Measurements from ENCODE around the gene SLC6A14.

Gene SLC6A14, protein sequence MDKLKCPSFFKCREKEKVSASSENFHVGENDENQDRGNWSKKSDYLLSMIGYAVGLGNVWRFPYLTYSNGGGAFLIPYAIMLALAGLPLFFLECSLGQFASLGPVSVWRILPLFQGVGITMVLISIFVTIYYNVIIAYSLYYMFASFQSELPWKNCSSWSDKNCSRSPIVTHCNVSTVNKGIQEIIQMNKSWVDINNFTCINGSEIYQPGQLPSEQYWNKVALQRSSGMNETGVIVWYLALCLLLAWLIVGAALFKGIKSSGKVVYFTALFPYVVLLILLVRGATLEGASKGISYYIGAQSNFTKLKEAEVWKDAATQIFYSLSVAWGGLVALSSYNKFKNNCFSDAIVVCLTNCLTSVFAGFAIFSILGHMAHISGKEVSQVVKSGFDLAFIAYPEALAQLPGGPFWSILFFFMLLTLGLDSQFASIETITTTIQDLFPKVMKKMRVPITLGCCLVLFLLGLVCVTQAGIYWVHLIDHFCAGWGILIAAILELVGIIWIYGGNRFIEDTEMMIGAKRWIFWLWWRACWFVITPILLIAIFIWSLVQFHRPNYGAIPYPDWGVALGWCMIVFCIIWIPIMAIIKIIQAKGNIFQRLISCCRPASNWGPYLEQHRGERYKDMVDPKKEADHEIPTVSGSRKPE

GRCh38 chrX:116436358-116436816, at the start of gene SLC6A14:
Gene SLC6A14 (plus strand): TSS chrX:116436606. CDS start chrX:116436710, 104 bp downstream.
- DNase-seq (ENCODE audit: low read depth), result no peak

- DNase-seq (ENCODE audit: low read depth), result no peak
Observed at GRCh38 chrX:116395752-116396151, 40.7 kb upstream of the SLC6A14 start.

- no peak for DNase-seq (ENCODE audit: low read depth)
Observed at GRCh38 chrX:116399681-116400080, 36.7 kb upstream of the SLC6A14 start.

DNA sequence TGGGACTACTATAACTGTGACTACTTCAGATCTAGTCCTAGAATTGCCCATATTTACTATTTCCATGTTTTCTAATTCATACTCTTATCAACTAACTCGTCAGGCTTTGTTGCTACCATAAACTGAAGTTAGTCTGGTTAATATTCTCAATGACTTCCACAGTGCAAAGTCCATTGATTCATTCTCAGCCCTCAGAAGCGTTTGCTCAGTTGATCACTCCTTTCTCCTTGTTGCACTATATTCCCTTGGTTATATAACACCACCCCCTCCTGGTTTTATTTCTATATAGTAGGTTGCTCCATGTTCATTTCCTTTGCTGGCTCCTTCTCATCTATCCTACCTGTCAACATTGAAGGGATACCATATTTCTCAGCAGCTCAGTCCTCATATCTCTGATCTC, 27.2 kb upstream of the SLC6A14 start:
- DNase-seq (ENCODE audit: low read depth), result no peak

- no peak for DNase-seq (ENCODE audit: low read depth)
Observed at GRCh38 chrX:116413273-116413672, 23.1 kb upstream of the SLC6A14 start.

GRCh38 chrX:116417214-116417613, 19.2 kb upstream of the SLC6A14 start:
- DNase-seq (ENCODE audit: low read depth), result no peak

GRCh38 chrX:116417968-116418367, 18.4 kb upstream of the SLC6A14 start:
- no peak for DNase-seq (ENCODE audit: low read depth)

DNA sequence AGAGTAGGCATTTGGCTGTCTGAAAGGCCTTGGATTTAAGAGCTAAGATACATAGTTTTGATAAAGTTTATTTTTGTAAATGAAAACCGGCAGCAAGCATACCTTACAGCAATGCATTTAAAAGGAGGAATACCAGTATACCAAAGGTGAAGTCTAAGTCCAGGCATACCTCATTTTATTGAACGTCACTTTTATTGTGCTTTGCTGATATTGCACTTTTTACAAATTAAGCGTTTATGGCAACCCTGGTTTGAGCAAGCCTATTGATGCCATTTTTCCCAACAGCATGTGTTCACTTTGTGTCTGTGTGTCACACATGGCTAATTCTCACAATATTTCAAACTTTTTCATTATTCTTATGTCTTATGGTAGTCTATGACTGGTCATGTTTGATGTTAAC, 8.4 kb upstream of the SLC6A14 start:
- no peak for DNase-seq (ENCODE audit: low read depth)

DNA sequence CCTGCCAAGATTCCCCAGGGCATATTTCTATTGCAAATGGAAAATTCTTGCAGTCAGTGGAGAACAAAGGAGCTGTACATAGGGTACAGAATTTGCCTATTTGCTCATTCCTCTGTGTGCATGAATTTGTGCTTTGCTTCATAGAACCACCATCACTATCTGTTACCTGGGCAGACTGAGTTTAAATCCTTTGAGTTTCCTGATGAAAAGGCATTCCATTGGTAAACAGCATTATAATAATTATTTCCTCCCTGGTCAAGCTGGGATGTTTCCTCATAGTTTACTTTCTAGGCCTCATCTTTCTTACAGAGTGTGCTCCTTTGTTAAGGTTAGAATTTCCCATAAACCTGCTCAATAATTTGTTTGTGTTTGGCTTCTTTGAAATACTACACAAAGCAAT, 809 bp upstream of the SLC6A14 start:
- DNase-seq (ENCODE audit: low read depth), result no peak

- DNase-seq (ENCODE audit: low read depth), result no peak
Observed at GRCh38 chrX:116449156-116449555, 12.8 kb downstream of the SLC6A14 start.

DNA sequence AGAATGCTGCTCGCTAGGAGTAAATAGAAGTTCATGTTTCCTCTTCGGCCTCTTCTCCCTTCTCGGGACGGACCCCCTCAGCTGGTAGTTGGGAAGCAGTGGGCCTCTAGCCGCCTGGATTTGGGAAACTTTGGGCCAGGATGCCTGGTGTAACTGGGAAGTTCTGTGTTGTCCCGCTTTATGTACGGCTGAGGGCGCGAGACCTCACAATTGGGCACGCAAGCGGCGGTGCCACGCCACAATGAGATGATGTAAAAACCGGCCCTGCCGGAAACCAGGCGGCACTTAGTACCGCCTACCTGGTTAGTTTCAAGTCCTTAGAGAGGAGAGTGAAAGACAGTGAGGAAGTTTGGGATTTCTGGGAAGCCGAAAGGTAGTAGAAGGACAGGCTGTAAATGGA, 26.4 kb downstream of the SLC6A14 start, which contains the start of gene CT83:
TSS of gene CT83 (minus strand) at position 155 of the 400 bp plus-strand sequence. CDS start at position 35, 120 bp downstream.
- DNase-seq (ENCODE audit: low read depth), result no peak

DNA sequence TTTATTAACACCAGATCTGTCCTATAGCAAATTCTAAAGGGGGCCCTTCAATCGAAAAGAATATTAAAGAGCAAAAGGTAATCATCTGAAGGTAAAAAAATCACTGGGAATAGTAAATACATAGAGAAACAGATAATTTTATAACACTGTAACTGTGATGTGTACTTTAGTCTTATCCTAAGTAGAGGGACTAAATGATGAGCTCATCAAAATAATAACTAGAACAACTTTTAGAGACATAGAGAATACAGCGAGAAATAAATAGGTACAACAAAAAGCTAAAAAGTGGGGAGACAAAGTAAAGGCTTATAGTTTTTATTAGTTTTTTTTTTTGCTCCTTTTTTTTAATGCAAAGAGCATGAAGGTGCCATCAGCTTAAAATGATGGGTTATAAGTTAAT, 43.7 kb downstream of the SLC6A14 start:
- no peak for DNase-seq (ENCODE audit: low read depth)

- no peak for DNase-seq (ENCODE audit: low read depth)
Observed at GRCh38 chrX:116490104-116490503, 53.7 kb downstream of the SLC6A14 start.

- DNase-seq (ENCODE audit: low read depth), result no peak
Observed at GRCh38 chrX:116493271-116493670, 56.9 kb downstream of the SLC6A14 start.

GRCh38 chrX:116499780-116500179, 63.4 kb downstream of the SLC6A14 start:
- no peak for DNase-seq (ENCODE audit: low read depth)

All from stimulated activated CD8-positive, alpha-beta memory T cell treated with anti-CD3 and anti-CD28 coated beads, Interleukin-12 subunit alpha, Interleukin-12 subunit beta, amount 100 ng/mL, for 1 hour (primary cell).